Sigmoid colon (tissue), 4 donors: ENCODE results near the gene EPX.

Experiments used
- EP300 ChIP-seq, 4 donors: sonication (generic); formaldehyde crosslinking; IDR thresholded peaks; one replicate each; pipeline ENCODE4 v1.6.1; 2017; ENCODE audit warnings: antibody characterized with exemption in 4 of 4
- POLR2AphosphoS5 ChIP-seq, 4 donors: sonication (generic); formaldehyde crosslinking; IDR thresholded peaks; one replicate each; pipeline ENCODE4 v1.6.1; 2017; ENCODE audit warnings: antibody characterized with exemption in 4 of 4
- TF ChIP-seq, protein P1 (sequence below), 4 experiments: fragments of 450-650 bp in 3 of 4; fragments of 200-600 bp in 1 of 4; IDR thresholded peaks; one replicate each; pipeline ENCODE4 v1.5.1; 2016 to 2019; ENCODE audit warnings: antibody characterized with exemption in 4 of 4, mild to moderate bottlenecking in 3 of 4, moderate library complexity in 2 of 4

DNA sequence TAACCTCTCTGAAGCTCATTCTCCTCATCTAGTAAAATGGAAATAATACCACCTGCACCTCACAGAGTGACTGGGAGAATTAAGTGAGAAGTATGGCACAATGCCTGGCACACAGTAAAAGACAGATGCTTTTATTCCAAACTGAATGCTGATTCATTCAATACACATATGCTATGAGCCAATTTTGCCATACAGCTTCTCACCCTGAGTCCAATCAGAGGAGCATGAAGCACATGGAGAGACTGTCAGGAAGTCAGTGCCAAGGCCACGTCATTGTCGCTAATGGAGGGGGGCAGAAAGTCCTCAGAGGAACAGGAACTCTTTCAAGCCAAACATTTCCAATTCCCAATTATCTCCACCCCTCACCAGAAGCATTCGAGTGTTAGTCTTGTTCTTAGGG lies 14.9 kb downstream of the EPX start:
- TF ChIP-seq POLR2AphosphoS5 (IDR thresholded peaks at IDR 0.05): no peak
- TF ChIP-seq, protein P1, sequence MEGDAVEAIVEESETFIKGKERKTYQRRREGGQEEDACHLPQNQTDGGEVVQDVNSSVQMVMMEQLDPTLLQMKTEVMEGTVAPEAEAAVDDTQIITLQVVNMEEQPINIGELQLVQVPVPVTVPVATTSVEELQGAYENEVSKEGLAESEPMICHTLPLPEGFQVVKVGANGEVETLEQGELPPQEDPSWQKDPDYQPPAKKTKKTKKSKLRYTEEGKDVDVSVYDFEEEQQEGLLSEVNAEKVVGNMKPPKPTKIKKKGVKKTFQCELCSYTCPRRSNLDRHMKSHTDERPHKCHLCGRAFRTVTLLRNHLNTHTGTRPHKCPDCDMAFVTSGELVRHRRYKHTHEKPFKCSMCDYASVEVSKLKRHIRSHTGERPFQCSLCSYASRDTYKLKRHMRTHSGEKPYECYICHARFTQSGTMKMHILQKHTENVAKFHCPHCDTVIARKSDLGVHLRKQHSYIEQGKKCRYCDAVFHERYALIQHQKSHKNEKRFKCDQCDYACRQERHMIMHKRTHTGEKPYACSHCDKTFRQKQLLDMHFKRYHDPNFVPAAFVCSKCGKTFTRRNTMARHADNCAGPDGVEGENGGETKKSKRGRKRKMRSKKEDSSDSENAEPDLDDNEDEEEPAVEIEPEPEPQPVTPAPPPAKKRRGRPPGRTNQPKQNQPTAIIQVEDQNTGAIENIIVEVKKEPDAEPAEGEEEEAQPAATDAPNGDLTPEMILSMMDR (IDR thresholded peaks at IDR 0.05): no peak
- TF ChIP-seq EP300 (IDR thresholded peaks at IDR 0.05): no peak
